Measurements from ENCODE around the gene SERPIND1.

- TF ChIP-seq CTCF (IDR thresholded peaks at IDR 0.05) (no peak), POLR2A (IDR thresholded peaks at IDR 0.05) (no peak), EP300 (IDR thresholded peaks at IDR 0.05) (no peak), POLR2AphosphoS5 (IDR thresholded peaks at IDR 0.05) (no peak)
These were observed 55.7 kb downstream of the SERPIND1 start for GRCh38 chr22:20829491-20830134.

Measured in upper lobe of left lung (tissue), 4 donors.